Endothelial cell (in vitro differentiated cells): ENCODE measurements around the gene TEX13B. TPM values are rescaled to one million over a fixed set of nuclear protein-coding genes. Genes with fewer than 3 reads are reported as not detected.

Experiments used
- DNase-seq: peaks from one replicate; pipeline ENCODE4 v3.0.0; 2021; ENCODE audit warnings: low spot score
- H3K27ac Mint-ChIP-seq: one replicate; pipeline ENCODE4 v1.8.0; 2021; ENCODE audit warnings: mixed read lengths, inconsistent platforms; ENCODE audit not compliant: unreplicated experiment
- H3K27me3 Mint-ChIP-seq: one replicate; pipeline ENCODE4 v1.8.0; 2021; ENCODE audit warnings: mild to moderate bottlenecking, moderate library complexity, mixed read lengths, inconsistent platforms; ENCODE audit not compliant: unreplicated experiment
- H3K36me3 Mint-ChIP-seq: one replicate; pipeline ENCODE4 v1.8.0; 2021; ENCODE audit warnings: mild to moderate bottlenecking, low read depth, mixed read lengths, inconsistent platforms; ENCODE audit not compliant: unreplicated experiment
- H3K4me1 Mint-ChIP-seq: one replicate; pipeline ENCODE4 v1.8.0; 2021; ENCODE audit warnings: mild to moderate bottlenecking, mixed read lengths, inconsistent platforms; ENCODE audit not compliant: unreplicated experiment
- H3K4me3 Mint-ChIP-seq: one replicate; pipeline ENCODE4 v1.8.0; 2021; ENCODE audit warnings: mild to moderate bottlenecking, mixed read lengths, inconsistent platforms; ENCODE audit not compliant: unreplicated experiment
- H3K9me3 Mint-ChIP-seq: one replicate; pipeline ENCODE4 v1.8.0; 2021; ENCODE audit warnings: mixed read lengths, inconsistent platforms; ENCODE audit not compliant: unreplicated experiment
- CTCF ChIP-seq: fragments of 200-600 bp; sonication (generic); IDR thresholded peaks from one replicate; pipeline ENCODE4 v1.5.0; 2021; ENCODE audit warnings: antibody characterized with exemption; ENCODE audit not compliant: unreplicated experiment
- total RNA-seq: library from RNA; stranded (reverse); fragmentation: NEBNext Ultra II Directional; extraction: Animal tissue kit (Norgen Biotek cat#: 25700); gene quantifications from one replicate; pipeline ENCODE4 v1.2.1, GENCODE V29; 2021; ENCODE audit not compliant: unreplicated experiment

The TEX13B gene
- total RNA-seq, 1 donor from 2014 or later: not detected

GRCh38 chrX:108022491-108023089 is 40.4 kb upstream of the TEX13B start:
- Mint-ChIP-seq H3K4me1 (peaks cover 7% of the 10 kb centered on the region), H3K27ac (peak overlapping the region; percentile 75), H3K27me3 (peaks cover 2% of the 10 kb centered on the region), H3K9me3 (no peaks in the 10 kb centered on the region), H3K36me3 (no peaks in the 10 kb centered on the region), H3K4me3 (no peak overlapping the region)
- no peak for TF ChIP-seq CTCF
- DNase-seq: no peak

GRCh38 chrX:108020631-108021030 is 38.5 kb upstream of the TEX13B start:
- peak; percentile 35 for TF ChIP-seq CTCF
- peak; percentile 1 for DNase-seq
- no peak overlapping the region for H3K4me3 Mint-ChIP-seq
- H3K9me3 Mint-ChIP-seq: no peaks in the 10 kb centered on the region
- no peaks in the 10 kb centered on the region for H3K36me3 Mint-ChIP-seq
- H3K27me3 Mint-ChIP-seq: peaks cover 2% of the 10 kb centered on the region
- peaks cover 7% of the 10 kb centered on the region for H3K4me1 Mint-ChIP-seq
- no peak overlapping the region for H3K27ac Mint-ChIP-seq

GRCh38 chrX:108019382-108019875 is 37.3 kb upstream of the TEX13B start:
- Mint-ChIP-seq H3K27ac (no peak overlapping the region), H3K9me3 (no peaks in the 10 kb centered on the region), H3K4me1 (peaks cover 7% of the 10 kb centered on the region), H3K36me3 (no peaks in the 10 kb centered on the region), H3K27me3 (peaks cover 2% of the 10 kb centered on the region), H3K4me3 (no peak overlapping the region)
- DNase-seq: no peak
- TF ChIP-seq CTCF: no peak

- H3K36me3 Mint-ChIP-seq: no peaks in the 10 kb centered on the region
- no peak for TF ChIP-seq CTCF
- H3K4me1 Mint-ChIP-seq: peaks cover 7% of the 10 kb centered on the region
- DNase-seq: no peak
- H3K27me3 Mint-ChIP-seq: peaks cover 2% of the 10 kb centered on the region
- H3K4me3 Mint-ChIP-seq: no peak overlapping the region
- H3K27ac Mint-ChIP-seq: no peak overlapping the region
- no peaks in the 10 kb centered on the region for H3K9me3 Mint-ChIP-seq
Observed at GRCh38 chrX:108018656-108019381, 36.6 kb upstream of the TEX13B start.

DNA sequence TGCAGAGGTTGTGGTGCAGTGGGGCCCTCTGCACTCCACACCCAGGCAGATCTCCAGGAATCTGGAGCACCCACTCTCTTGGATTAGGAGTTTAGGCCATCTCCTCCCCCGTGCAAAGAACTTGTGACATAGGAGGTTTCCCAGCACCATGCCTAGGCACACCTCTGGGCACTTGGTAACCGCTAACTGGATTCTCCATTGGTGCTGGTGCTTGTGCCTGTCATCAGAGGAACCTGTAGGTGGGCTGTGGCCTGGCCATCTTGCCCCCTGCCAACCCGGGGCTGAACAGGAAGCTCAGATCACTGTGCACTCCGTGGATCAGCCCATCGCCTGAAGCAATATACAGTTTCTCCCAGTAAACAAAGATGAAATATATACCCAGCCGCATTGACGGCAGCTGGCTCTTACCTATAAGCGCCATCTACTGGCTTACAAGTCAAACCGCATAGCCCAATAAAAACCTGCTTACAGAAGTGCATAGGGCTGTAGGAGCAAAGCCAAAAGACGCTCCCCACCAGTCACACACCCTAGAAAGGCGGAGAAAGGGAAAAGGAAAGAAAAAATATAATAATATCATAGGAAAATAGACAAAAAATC is 19.1 kb upstream of the TEX13B start:
- no peak overlapping the region for H3K4me3 Mint-ChIP-seq
- no peaks in the 10 kb centered on the region for H3K9me3 Mint-ChIP-seq
- no peaks in the 10 kb centered on the region for H3K36me3 Mint-ChIP-seq
- H3K27ac Mint-ChIP-seq: no peak overlapping the region
- TF ChIP-seq CTCF: no peak
- no peaks in the 10 kb centered on the region for H3K4me1 Mint-ChIP-seq
- no peaks in the 10 kb centered on the region for H3K27me3 Mint-ChIP-seq
- DNase-seq: no peak
